Measurements from ENCODE around the gene TMEM184A. TPM values are rescaled to one million over a fixed set of nuclear protein-coding genes. Genes with fewer than 3 reads are reported as not detected.

TMEM184A gene
- total RNA-seq, 1 experiment from 2014 or later = 21.4 TPM

DNA sequence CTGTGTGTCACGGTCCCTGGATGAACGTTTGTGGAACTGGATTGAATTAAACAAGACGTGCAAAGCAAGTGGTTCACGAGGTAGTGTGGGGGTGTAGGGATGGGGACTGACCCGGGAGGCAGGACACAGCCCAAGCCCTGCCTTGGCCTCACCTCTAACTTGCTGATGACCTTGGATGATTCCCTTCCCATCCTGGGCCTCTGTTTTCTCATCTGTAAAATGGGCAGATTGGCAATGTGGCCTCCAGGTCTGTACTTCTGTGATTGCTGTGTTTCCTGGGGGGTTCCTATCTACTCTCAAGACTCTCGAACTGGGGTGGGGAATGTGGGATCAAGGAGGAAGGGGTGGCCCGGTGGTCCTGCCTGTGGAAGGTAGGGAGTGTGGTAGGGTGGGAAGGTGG lies 19.8 kb upstream of the TMEM184A start:
- POLR2A ChIA-PET (ENCODE audit: unreplicated experiment) = no interaction called here
- Histone ChIP-seq H3K4me2 (no peak overlapping the region), H3K27ac (no peak overlapping the region), H3K4me1 (replicated peaks; ENCODE audit: insufficient read depth) (peaks cover 10% of the 10 kb centered on the region), H3K36me3 (ENCODE audit: low read depth) (no peaks in the 10 kb centered on the region), H3K9me3 (ENCODE audit: insufficient read depth, low read depth) (no peaks in the 10 kb centered on the region), H3K4me3 (no peak overlapping the region), H2AFZ (no peak overlapping the region), H3F3A (ENCODE audit: insufficient read depth, low read depth) (peaks cover 20% of the 10 kb centered on the region), H3K9me2 (ENCODE audit: insufficient read depth) (no peaks in the 10 kb centered on the region), H3K27me3 (ENCODE audit: insufficient read depth, low read depth) (no peaks in the 10 kb centered on the region; the same call in 1 of the 2 replicates), H3K79me2 (ENCODE audit: low read depth) (no peaks in the 10 kb centered on the region), H4K20me1 (ENCODE audit: insufficient read depth) (no peaks in the 10 kb centered on the region)
- BruUV-seq (replicated peaks) = no TSS peak
- DNase-seq = no peak
- intact Hi-C loops (cut with micrococcal nuclease; ENCODE audit: unreplicated experiment) = loop anchor here (5.0 kb wide), 1 partner anchor 631 kb away; no protein-coding TSS in a partner anchor
- TF ChIP-seq, protein P1, sequence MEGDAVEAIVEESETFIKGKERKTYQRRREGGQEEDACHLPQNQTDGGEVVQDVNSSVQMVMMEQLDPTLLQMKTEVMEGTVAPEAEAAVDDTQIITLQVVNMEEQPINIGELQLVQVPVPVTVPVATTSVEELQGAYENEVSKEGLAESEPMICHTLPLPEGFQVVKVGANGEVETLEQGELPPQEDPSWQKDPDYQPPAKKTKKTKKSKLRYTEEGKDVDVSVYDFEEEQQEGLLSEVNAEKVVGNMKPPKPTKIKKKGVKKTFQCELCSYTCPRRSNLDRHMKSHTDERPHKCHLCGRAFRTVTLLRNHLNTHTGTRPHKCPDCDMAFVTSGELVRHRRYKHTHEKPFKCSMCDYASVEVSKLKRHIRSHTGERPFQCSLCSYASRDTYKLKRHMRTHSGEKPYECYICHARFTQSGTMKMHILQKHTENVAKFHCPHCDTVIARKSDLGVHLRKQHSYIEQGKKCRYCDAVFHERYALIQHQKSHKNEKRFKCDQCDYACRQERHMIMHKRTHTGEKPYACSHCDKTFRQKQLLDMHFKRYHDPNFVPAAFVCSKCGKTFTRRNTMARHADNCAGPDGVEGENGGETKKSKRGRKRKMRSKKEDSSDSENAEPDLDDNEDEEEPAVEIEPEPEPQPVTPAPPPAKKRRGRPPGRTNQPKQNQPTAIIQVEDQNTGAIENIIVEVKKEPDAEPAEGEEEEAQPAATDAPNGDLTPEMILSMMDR (conservative IDR thresholded peaks at IDR 0.05) = no peak
- no peak for TF ChIP-seq EZH2 (IDR thresholded peaks at IDR 0.05; ENCODE audit: low read depth)
- CTCF ChIA-PET = no interaction called here

DNA sequence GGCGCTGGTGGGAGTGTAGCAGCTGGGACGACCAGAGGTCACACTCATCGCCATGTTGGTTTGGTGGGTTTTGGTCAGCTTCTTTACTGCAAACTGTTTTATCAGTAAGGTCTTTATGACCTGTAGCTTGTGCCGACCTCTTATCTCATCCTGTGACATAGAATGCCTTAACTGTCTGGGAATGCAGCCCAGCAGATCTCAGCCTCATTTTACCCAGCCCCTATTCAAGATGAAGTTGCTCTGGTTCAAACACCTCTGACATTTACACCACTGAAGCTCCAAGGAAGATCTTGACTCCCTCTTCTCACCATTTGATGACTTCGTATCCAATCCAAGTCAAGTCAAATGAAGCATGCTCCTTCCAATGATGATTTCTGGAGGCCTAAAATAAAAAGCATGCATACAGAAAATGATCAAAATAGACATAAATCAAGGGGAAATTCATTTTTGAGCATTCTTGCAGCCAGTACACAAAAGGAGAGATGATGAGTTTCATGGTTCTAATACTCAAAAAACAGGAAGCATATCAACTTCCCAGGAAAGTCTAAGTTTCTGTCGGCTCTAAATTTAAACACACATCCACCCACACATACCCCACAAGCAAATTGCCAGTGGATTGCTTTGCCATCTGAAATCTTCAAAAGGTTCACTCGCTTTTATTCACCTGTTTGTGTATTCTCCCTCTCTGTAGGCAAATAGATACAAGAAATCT lies 16.3 kb upstream of the TMEM184A start:
- CTCF ChIA-PET = no interaction called here
- no TSS peak for BruUV-seq (replicated peaks)
- H3K4me1 ChIP-seq (replicated peaks; ENCODE audit: insufficient read depth) = peaks cover 28% of the 10 kb centered on the region
- H3K27ac ChIP-seq = no peak overlapping the region
- H4K20me1 ChIP-seq (ENCODE audit: insufficient read depth) = no peaks in the 10 kb centered on the region; the same call in 1 of the 2 replicates
- 0 out of 2 replicates have a peak overlapping the region, but pooled peaks have one; percentile 82 for H3K4me2 ChIP-seq
- no peaks in the 10 kb centered on the region for H3K9me2 ChIP-seq (ENCODE audit: insufficient read depth)
- DNase-seq = no peak
- POLR2A ChIA-PET (ENCODE audit: unreplicated experiment) = interaction anchor here (0.8 kb wide), 1 partner anchor 670 kb away, joined by 4 read pairs; no protein-coding TSS in a partner anchor
- H2AFZ ChIP-seq = no peak overlapping the region
- TF ChIP-seq, protein P1 (conservative IDR thresholded peaks at IDR 0.05) = no peak
- no peak for TF ChIP-seq EZH2 (IDR thresholded peaks at IDR 0.05; ENCODE audit: low read depth)
- no peaks in the 10 kb centered on the region for H3K9me3 ChIP-seq (ENCODE audit: insufficient read depth, low read depth)
- no peaks in the 10 kb centered on the region for H3K27me3 ChIP-seq (ENCODE audit: insufficient read depth, low read depth)
- H3K4me3 ChIP-seq = no peak overlapping the region
- H3K36me3 ChIP-seq (ENCODE audit: low read depth) = peaks cover 2% of the 10 kb centered on the region; the same call in 1 of the 2 replicates
- intact Hi-C loops (cut with micrococcal nuclease; ENCODE audit: unreplicated experiment) = no loop called here
- H3K79me2 ChIP-seq (ENCODE audit: low read depth) = peaks cover 30% of the 10 kb centered on the region
- peaks cover 36% of the 10 kb centered on the region for H3F3A ChIP-seq (ENCODE audit: insufficient read depth, low read depth)

- no peaks in the 10 kb centered on the region; the same call in 1 of the 2 replicates for H4K20me1 ChIP-seq (ENCODE audit: insufficient read depth)
- peak within 1 kb of the TSS; percentile 65 for H3K27ac ChIP-seq
- POLR2A ChIA-PET (ENCODE audit: unreplicated experiment) = no interaction called here
- H3K9me2 ChIP-seq (ENCODE audit: insufficient read depth) = no peaks in the 10 kb centered on the region
- H3F3A ChIP-seq (ENCODE audit: insufficient read depth, low read depth) = peaks cover 55% of the 10 kb centered on the region
- peak within 1 kb of the TSS; percentile 99 for H2AFZ ChIP-seq
- peaks cover 34% of the 10 kb centered on the region for H3K4me1 ChIP-seq (replicated peaks; ENCODE audit: insufficient read depth)
- BruUV-seq (replicated peaks) = no TSS peak
- no peaks in the 10 kb centered on the region for H3K9me3 ChIP-seq (ENCODE audit: insufficient read depth, low read depth)
- CTCF ChIA-PET = interaction anchor here (1.0 kb wide), 1 partner anchor 15 kb away, joined by 4 read pairs; no protein-coding TSS in a partner anchor
- peak within 1 kb of the TSS; percentile 82 for H3K4me2 ChIP-seq
- peaks cover 30% of the 10 kb centered on the region for H3K79me2 ChIP-seq (ENCODE audit: low read depth)
- no peak for TF ChIP-seq EZH2 (IDR thresholded peaks at IDR 0.05; ENCODE audit: low read depth)
- TF ChIP-seq, protein P1 (conservative IDR thresholded peaks at IDR 0.05) = peak; percentile 44; the same call in 1 of the 2 replicates
- peak; percentile 80 to 93 for DNase-seq
- intact Hi-C loops (cut with micrococcal nuclease; ENCODE audit: unreplicated experiment) = loop anchor here (1.0 to 10.0 kb wide), 4 partner anchors 13 to 675 kb away; partner anchors contain the start of genes MRM2, NUDT1 and TMEM184A
- H3K27me3 ChIP-seq (ENCODE audit: insufficient read depth, low read depth) = no peaks in the 10 kb centered on the region
- peaks cover 6% of the 10 kb centered on the region for H3K36me3 ChIP-seq (ENCODE audit: low read depth)
- H3K4me3 ChIP-seq = peak within 1 kb of the TSS; percentile 97
Observed at GRCh38 chr7:1569833-1570632, 14.0 kb upstream of the TMEM184A start, which contains the start of gene PSMG3. Gene PSMG3 (minus strand): TSS chr7:1570032. CDS start chr7:1569339, 693 bp downstream.

Measured in PC-9 (cell line).